ENCODE results near the gene GPR21.

The GPR21 gene

DNA sequence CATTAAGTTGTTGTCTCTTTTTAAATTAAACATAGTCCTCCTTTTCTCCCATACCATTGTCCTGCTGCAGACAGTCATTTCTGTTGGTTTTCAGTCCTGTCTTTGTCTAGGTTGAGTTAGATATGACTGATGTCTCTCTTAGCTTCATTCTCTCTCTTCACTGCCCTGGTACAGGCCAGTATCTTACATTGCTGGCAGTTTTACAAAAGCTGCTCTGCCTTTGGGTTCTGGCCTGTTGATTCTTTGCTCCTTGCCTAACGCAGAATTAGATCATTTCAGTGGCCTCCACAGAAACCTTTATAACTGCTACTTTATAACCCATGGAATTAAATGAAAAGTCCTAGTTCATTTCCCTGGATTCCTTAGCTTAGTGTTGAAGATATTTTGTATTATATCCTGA lies 33.7 kb downstream of the GPR21 start:
- DNase-seq, result no peak

DNA sequence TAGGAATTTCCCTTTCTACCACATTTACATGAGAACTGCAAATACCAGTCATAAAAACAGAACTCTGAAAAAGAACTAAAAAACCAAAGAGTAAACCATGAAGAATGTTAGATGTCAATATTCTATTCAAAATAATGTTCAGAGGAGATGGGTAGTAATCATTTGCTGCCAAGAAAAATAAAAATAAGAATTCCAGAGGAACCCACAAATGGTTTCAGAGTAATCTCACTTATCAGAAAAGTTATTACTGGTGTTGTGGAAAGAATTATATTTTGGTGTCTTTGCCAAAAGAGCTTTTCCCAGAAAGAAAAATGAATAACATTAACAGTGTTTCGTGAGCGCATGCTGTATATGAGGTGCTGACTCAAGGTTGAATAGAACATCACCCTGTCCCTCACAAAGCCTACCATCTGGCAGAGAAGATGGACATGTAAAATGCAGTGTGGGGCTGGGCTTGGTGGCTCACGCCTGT lies 35.6 kb downstream of the GPR21 start:
- DNase-seq, result no peak

DNA sequence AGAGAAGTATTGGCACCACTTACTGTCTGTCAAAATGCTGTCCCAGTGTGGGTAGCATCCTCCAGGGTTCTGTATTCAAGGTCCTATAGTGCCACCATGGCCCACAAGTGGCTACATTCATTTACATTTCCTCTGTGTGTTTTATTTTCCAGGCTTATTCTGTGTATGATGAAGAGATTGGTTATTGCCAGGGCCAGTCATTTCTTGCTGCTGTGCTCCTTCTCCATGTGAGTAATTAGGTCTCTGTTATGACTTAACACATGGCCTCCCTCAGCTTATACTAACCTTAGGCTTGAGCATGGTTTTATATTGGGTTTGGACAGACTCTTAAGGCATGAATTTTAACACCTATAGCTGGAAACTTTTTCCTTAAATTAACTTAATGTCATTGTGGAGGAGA lies 36.7 kb downstream of the GPR21 start:
- DNase-seq, result no peak

DNA sequence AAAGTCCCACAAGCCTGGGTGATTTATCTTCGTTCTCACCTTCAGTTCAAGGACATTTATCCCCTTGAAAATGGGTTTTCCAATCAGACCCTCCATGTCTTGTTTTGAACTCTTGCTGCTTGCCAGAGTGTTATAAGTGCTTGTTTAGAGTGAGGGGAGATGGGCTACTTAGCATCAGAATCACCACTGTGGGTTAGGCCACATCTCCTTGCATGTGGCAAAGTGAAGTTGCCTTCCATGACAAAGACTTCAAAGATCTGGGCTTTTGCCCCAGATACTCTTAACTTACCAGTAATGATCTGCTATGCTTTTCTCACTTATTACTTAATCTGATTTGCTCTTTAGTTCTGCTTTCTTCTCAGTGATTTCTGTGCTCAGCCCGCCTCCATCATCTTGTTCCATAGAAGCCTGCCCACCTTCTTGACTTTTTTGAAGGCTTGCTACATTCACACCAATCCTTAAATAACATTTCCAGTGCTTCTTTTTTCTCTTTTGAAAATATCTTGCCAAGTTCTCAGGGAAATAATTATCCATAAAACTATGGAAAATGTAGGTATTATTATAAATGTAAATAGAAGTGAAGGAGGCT lies 39.0 kb downstream of the GPR21 start:
- DNase-seq, result no peak

DNA sequence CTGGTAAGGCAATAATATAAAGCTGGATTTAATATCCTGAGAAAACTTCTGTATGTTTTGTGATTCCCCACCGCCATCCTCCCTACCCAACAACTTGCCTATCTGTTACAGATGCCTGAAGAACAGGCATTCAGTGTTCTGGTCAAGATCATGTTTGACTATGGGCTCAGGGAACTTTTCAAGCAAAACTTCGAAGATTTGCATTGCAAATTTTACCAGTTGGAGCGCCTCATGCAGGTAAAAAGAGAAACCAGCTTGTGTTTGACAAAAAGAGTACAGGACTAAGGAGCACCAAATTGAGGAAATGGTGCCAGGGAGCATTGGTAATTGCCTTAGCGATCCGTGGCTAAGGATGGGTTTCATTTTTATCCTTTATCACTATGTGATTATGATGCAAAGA lies 40.0 kb downstream of the GPR21 start:
- DNase-seq, result no peak

GRCh38 chr9:123073991-123074422 lies 40.5 kb downstream of the GPR21 start:
- DNase-seq, result no peak

GRCh38 chr9:123074628-123075027 lies 41.2 kb downstream of the GPR21 start:
- no peak for DNase-seq

DNA sequence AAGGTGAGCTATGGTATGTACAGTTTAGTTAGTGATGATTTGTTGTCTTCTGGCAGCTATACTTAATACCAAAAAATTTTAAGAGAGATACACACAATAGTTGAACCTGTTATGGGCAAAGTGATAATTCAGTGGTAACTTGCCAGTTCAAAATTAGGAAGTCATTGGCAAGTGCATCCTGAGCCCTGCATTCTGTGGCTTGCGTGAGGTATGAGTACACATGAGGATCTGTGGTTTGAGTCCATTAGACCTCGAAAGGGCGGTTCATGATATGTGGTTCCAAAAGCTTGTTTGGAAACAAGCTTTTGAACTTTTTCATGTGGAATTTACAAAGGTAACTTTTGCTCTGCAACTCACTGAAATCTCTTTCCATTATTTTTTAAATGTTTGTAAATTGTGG lies 47.0 kb downstream of the GPR21 start:
- no peak for DNase-seq

- no peak for DNase-seq
Observed at GRCh38 chr9:123081824-123082223, 48.4 kb downstream of the GPR21 start.

DNA sequence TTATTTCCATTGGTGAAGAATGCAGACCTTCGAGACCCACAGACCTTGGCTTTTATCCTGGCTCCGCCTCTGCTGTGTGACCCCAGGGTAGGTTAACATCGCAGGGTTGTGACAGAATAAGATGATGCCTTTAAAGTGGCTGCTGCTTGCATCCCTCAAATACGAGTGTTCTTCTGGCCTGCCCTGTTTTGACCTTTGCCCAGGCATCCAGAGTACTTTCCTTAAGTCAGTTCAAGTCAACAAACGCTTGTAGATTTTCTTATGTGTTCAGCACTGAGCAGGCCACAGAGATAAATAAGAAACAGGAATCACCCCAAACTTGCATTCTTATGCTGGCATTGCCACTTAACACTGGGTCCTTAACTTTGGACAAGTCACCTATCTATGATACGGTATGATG lies 50.2 kb downstream of the GPR21 start:
- no peak for DNase-seq

DNA sequence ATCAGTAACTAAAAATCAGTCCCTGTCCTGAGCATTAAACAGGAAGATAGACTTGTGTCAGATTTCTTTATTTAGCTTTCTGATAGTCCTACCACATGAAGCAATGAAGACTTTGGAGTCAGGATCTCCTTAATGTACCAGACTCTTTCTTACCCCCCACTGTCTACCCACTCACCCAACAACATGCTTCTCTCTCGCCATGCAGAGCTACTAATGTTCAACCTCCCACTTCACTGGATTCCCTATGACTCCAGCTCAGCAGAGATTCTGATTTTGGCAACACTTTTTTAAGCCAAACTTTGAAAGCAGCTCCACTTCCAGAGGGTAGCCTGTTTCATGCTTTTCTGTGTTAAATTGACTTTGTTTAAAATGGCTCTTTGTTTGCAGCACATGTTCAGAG lies 50.8 kb downstream of the GPR21 start:
- DNase-seq, result no peak

All from NCI-H2029 treated with DMSO at 0.1 percent for 48 hours (cell line).